Measurements from ENCODE around the gene FIBCD1.
A peak's percentile ranks its signal among the peaks of the same experiment; 100 is the strongest.

The FIBCD1 gene

GRCh38 chr9:130938652-130939404 lies at the start of gene FIBCD1:
Gene FIBCD1, minus strand, starts transcription at chr9:130939247. Its CDS starts 640 bp downstream, at chr9:130938607.
- DNase-seq, result no peak

- DNase-seq, result no peak
These were observed 49.3 kb upstream of the FIBCD1 start for GRCh38 chr9:130988400-130988747.

- DNase-seq, result no peak
These were observed 48.8 kb upstream of the FIBCD1 start for GRCh38 chr9:130987738-130988399.

- no peak for DNase-seq
These were observed 48.0 kb upstream of the FIBCD1 start for GRCh38 chr9:130987054-130987453.

GRCh38 chr9:130986356-130986965 lies 47.4 kb upstream of the FIBCD1 start:
- DNase-seq, result no peak

- DNase-seq, result no peak
These were observed 46.6 kb upstream of the FIBCD1 start for GRCh38 chr9:130985606-130986162.

- DNase-seq, result no peak
These were observed 46.0 kb upstream of the FIBCD1 start for GRCh38 chr9:130985029-130985428.

- no peak for DNase-seq
These were observed 45.5 kb upstream of the FIBCD1 start for GRCh38 chr9:130984521-130984920.

- no peak for DNase-seq
These were observed 44.9 kb upstream of the FIBCD1 start for GRCh38 chr9:130983970-130984369.

GRCh38 chr9:130983359-130983670 lies 44.3 kb upstream of the FIBCD1 start:
- DNase-seq, result no peak

- no peak for DNase-seq
These were observed 43.8 kb upstream of the FIBCD1 start for GRCh38 chr9:130982636-130983358.

- no peak for DNase-seq
These were observed 42.7 kb upstream of the FIBCD1 start for GRCh38 chr9:130981756-130982137.

GRCh38 chr9:130981002-130981755 lies 42.1 kb upstream of the FIBCD1 start:
- peak; percentile 44 for DNase-seq

GRCh38 chr9:130980526-130980925 lies 41.5 kb upstream of the FIBCD1 start:
- no peak for DNase-seq

GRCh38 chr9:130979591-130980385 lies 40.7 kb upstream of the FIBCD1 start:
- DNase-seq, result no peak

GRCh38 chr9:130977811-130978221 lies 38.8 kb upstream of the FIBCD1 start:
- no peak for DNase-seq

- DNase-seq, result no peak
These were observed 37.1 kb upstream of the FIBCD1 start for GRCh38 chr9:130975932-130976841.

GRCh38 chr9:130975156-130975555 lies 36.1 kb upstream of the FIBCD1 start:
- no peak for DNase-seq

GRCh38 chr9:130974697-130975096 lies 35.6 kb upstream of the FIBCD1 start:
- DNase-seq, result no peak

- no peak for DNase-seq
These were observed 34.7 kb upstream of the FIBCD1 start for GRCh38 chr9:130973686-130974281.
